GM21515 (cell line): ENCODE data around the gene MFSD12.

ENCODE experiments used
- ATAC-seq: cut with Tn5 transposase; IDR thresholded peaks from one replicate; pipeline ENCODE4 v1.9.1; 2021; ENCODE audit not compliant: unreplicated experiment

Gene MFSD12

GRCh38 chr19:3524078-3524842, 33.1 kb downstream of the MFSD12 start:
- ATAC-seq: no peak

GRCh38 chr19:3523361-3524077, 33.9 kb downstream of the MFSD12 start:
- no peak for ATAC-seq

- no peak for ATAC-seq
These were observed 34.7 kb downstream of the MFSD12 start for GRCh38 chr19:3522421-3523360.

GRCh38 chr19:3521104-3521445, 36.3 kb downstream of the MFSD12 start:
- ATAC-seq: no peak

GRCh38 chr19:3520166-3521103, 37.0 kb downstream of the MFSD12 start:
- ATAC-seq: no peak

GRCh38 chr19:3519126-3519525, 38.3 kb downstream of the MFSD12 start:
- ATAC-seq: no peak

GRCh38 chr19:3518659-3519058, 38.7 kb downstream of the MFSD12 start:
- ATAC-seq: no peak

- no peak for ATAC-seq
These were observed 39.1 kb downstream of the MFSD12 start for GRCh38 chr19:3518255-3518654.

- ATAC-seq: no peak
These were observed 39.7 kb downstream of the MFSD12 start for GRCh38 chr19:3517638-3518037.

GRCh38 chr19:3516675-3517207, 40.6 kb downstream of the MFSD12 start:
- no peak for ATAC-seq

GRCh38 chr19:3515891-3516422, 41.4 kb downstream of the MFSD12 start:
- ATAC-seq: no peak

GRCh38 chr19:3514930-3515329, 42.5 kb downstream of the MFSD12 start:
- ATAC-seq: no peak

- no peak for ATAC-seq
These were observed 43.9 kb downstream of the MFSD12 start for GRCh38 chr19:3513229-3514140.

GRCh38 chr19:3512562-3513228, 44.7 kb downstream of the MFSD12 start:
- no peak for ATAC-seq

- no peak for ATAC-seq
These were observed 45.7 kb downstream of the MFSD12 start for GRCh38 chr19:3511506-3512251.

GRCh38 chr19:3510727-3511126, 46.7 kb downstream of the MFSD12 start:
- no peak for ATAC-seq

- ATAC-seq: no peak
These were observed 47.8 kb downstream of the MFSD12 start for GRCh38 chr19:3509566-3509989.
